Left ventricle myocardium inferior (tissue), 1 donor: Measurements from ENCODE around the gene PPM1E. TPM values are rescaled to one million over a fixed set of nuclear protein-coding genes. Genes with fewer than 3 reads are reported as not detected.

ENCODE experiments used
- DNase-seq: peaks from one replicate; pipeline ENCODE4 v3.0.0-alpha.2; 2020
- H3K27ac ChIP-seq: fragments of 200-600 bp; replicated peaks from 2 replicates; pipeline ENCODE4 v1.8.0; 2021
- H3K27me3 ChIP-seq: fragments of 200-600 bp; 2 replicates; pipeline ENCODE4 v1.8.0; 2021; ENCODE audit warnings: low read depth
- H3K36me3 ChIP-seq: fragments of 200-600 bp; 2 replicates; pipeline ENCODE4 v1.8.0; 2021
- H3K4me1 ChIP-seq: fragments of 200-600 bp; 2 replicates; pipeline ENCODE4 v1.8.0; 2021
- H3K4me3 ChIP-seq: fragments of 200-600 bp; 2 replicates; pipeline ENCODE4 v1.8.0; 2021; ENCODE audit warnings: mild to moderate bottlenecking, moderate library complexity
- H3K9me3 ChIP-seq: fragments of 200-600 bp; replicated peaks from 2 replicates; pipeline ENCODE4 v1.8.0; 2021
- intact Hi-C: fragments of 100-400 bp; cut with micrococcal nuclease; formaldehyde crosslinking; loops from one replicate; pipeline ENCODE4 v1.11.0; 2022
- total RNA-seq: library from RNA; stranded (reverse); fragmentation: NEBNext Ultra II Directional; extraction: Animal tissue kit (Norgen Biotek cat#: 25700); gene quantifications from one replicate; pipeline ENCODE4 v1.2.1, GENCODE V29; 2021
- TF ChIP-seq, protein P1 (sequence below): fragments of 200-600 bp; IDR thresholded peaks from 2 replicates; pipeline ENCODE4 v1.8.0; 2021; ENCODE audit warnings: antibody characterized with exemption, mild to moderate bottlenecking, borderline replicate concordance
- donor health status: DM: no; HTN: yes; CAD: no; lungs with severe emphysema.

Gene PPM1E
- total RNA-seq, 1 donor from 2014 or later = 0.80 TPM

DNA sequence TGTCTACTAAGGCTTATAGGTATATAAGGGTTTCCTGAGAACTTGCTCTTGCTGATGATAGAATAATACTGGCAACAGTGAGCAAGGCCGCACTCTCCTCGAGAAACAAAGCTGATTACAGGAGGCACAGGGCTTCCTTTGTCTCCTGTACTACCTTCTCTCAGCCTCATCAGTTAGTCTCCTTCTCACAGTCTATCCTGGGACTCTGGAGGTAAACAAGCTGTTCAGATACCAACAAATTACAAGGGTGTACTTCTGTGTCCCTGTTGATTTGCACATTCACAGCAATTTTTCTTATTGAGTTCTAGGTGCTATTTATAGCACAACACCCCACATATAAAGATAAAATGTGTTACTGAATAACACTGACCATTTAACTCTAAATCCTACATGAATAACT is 252.3 kb downstream of the PPM1E start:
- no peaks in the 10 kb centered on the region for H3K9me3 ChIP-seq
- no peak overlapping the region for H3K4me3 ChIP-seq
- peaks cover 23% of the 10 kb centered on the region for H3K36me3 ChIP-seq
- H3K27me3 ChIP-seq = no peaks in the 10 kb centered on the region
- TF ChIP-seq, protein P1, sequence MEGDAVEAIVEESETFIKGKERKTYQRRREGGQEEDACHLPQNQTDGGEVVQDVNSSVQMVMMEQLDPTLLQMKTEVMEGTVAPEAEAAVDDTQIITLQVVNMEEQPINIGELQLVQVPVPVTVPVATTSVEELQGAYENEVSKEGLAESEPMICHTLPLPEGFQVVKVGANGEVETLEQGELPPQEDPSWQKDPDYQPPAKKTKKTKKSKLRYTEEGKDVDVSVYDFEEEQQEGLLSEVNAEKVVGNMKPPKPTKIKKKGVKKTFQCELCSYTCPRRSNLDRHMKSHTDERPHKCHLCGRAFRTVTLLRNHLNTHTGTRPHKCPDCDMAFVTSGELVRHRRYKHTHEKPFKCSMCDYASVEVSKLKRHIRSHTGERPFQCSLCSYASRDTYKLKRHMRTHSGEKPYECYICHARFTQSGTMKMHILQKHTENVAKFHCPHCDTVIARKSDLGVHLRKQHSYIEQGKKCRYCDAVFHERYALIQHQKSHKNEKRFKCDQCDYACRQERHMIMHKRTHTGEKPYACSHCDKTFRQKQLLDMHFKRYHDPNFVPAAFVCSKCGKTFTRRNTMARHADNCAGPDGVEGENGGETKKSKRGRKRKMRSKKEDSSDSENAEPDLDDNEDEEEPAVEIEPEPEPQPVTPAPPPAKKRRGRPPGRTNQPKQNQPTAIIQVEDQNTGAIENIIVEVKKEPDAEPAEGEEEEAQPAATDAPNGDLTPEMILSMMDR = no peak
- peak overlapping the region; percentile 51 for H3K27ac ChIP-seq
- DNase-seq = no peak
- intact Hi-C loops = loop anchor here (5.0 kb wide), 1 partner anchor 296 kb away; no protein-coding TSS in a partner anchor
- H3K4me1 ChIP-seq = peaks cover 23% of the 10 kb centered on the region

DNA sequence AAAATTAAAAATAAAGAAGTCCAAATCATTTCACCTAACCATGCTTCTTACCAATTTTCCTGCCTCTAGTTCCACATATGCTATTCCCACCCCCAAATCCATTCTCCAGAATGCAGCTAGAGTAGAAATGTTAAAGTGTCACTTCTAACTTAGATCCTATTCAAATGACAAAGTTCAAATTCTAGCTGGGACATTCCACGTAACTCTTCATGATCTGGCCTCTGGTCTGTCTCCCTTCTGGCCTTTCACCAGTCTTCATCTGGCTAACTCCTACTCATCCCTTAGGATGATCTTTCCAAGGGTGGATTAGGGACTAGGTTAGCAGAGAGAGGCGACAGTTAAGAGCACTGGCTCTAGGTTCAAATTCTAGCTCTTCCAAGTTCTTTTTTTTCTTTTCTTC is 253.1 kb downstream of the PPM1E start:
- Histone ChIP-seq H3K27me3 (no peaks in the 10 kb centered on the region), H3K4me1 (peaks cover 23% of the 10 kb centered on the region), H3K27ac (no peak overlapping the region), H3K36me3 (peaks cover 28% of the 10 kb centered on the region), H3K9me3 (no peaks in the 10 kb centered on the region), H3K4me3 (no peak overlapping the region)
- DNase-seq = no peak
- intact Hi-C loops = loop anchor here (5.0 kb wide), 1 partner anchor 296 kb away; no protein-coding TSS in a partner anchor
- TF ChIP-seq, protein P1 = no peak

DNA sequence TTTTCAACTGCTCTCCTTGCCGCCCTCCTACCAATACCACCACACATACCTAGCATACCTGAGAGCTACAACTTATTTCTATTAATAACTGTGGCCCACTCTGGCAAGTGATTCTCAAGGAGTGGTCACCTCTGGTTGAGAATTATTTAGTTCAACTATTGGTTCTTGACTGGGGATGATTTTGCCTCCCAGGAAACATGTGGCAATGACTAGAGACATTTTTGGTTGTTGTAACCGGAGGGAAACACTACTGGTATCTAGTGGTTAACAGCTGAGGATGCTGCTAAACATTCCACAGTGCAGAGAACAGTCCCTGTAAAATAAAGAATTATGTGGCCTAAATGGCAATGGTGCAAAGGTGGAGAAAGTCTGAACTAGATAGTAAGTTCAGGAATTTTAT is 254.4 kb downstream of the PPM1E start:
- no peak for DNase-seq
- Histone ChIP-seq H3K36me3 (peaks cover 37% of the 10 kb centered on the region), H3K4me1 (peaks cover 23% of the 10 kb centered on the region), H3K9me3 (no peaks in the 10 kb centered on the region), H3K27me3 (no peaks in the 10 kb centered on the region), H3K27ac (no peak overlapping the region), H3K4me3 (no peak overlapping the region)
- TF ChIP-seq, protein P1 = no peak
- intact Hi-C loops = no loop called here

DNA sequence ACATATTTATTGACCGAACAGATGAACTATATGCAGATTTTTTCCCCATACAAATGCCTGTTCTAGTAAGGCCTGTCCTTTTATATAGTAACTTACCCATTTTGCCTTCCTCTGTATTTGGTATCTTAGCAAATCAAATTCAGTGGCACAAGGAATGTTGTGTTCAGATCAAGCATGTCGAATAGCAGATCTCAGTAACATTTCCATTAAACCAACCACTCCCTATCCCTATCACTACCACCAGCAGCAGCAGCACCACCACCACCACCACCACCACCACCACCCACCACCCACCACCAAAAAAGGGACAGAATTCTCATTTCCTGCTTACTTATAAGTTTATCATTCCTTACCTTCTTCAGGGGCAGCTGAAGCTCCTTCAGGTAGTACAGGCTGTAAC is 256.3 kb downstream of the PPM1E start:
- no peaks in the 10 kb centered on the region for H3K9me3 ChIP-seq
- TF ChIP-seq, protein P1 = no peak
- H3K27me3 ChIP-seq = no peaks in the 10 kb centered on the region
- no peak overlapping the region for H3K4me3 ChIP-seq
- H3K27ac ChIP-seq = no peak overlapping the region
- DNase-seq = no peak
- intact Hi-C loops = no loop called here
- H3K36me3 ChIP-seq = peaks cover 55% of the 10 kb centered on the region
- peaks cover 23% of the 10 kb centered on the region for H3K4me1 ChIP-seq

DNA sequence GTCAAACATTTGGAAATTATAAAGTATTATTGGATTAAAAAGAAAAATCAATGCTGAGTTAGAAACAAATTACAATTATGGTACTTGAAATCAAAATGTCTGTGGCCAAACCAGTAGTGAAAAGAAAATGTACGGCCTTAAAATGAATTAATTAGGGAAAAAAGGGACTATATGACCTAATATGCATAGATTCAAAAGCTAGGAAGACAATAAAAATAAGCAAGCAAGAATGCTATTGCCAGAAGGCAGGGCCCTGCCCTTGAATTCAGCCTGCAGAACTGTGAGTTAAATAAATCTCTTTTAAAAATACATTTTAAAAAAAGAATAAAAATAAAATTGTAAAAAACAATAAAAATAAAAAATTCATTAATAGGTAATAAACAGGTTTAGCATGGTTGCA is 262.4 kb downstream of the PPM1E start:
- peaks cover 44% of the 10 kb centered on the region for H3K36me3 ChIP-seq
- H3K9me3 ChIP-seq = peaks cover 5% of the 10 kb centered on the region
- H3K27ac ChIP-seq = no peak overlapping the region
- TF ChIP-seq, protein P1 = no peak
- no peak overlapping the region for H3K4me3 ChIP-seq
- no peak for DNase-seq
- H3K27me3 ChIP-seq = no peaks in the 10 kb centered on the region
- intact Hi-C loops = no loop called here
- H3K4me1 ChIP-seq = no peaks in the 10 kb centered on the region
